GM18499 (cell line): Measurements from ENCODE around the gene SYNGR2.
"Not testable (repeated sequence)": the region's sequence is repeated elsewhere in the genome, so short reads cannot be mapped to it uniquely, and the experiment has no call there.

Source experiments
- ATAC-seq: cut with Tn5 transposase; IDR thresholded peaks from one replicate; pipeline ENCODE4 v1.9.1; 2021; ENCODE audit warnings: moderate number of reproducible peaks; ENCODE audit not compliant: insufficient read depth, unreplicated experiment

Gene SYNGR2

GRCh38 chr17:78168903-78169793, 767 bp downstream of the SYNGR2 start:
- ATAC-seq, result no peak

- ATAC-seq, result no peak
These were observed 2.6 kb downstream of the SYNGR2 start for GRCh38 chr17:78170692-78171590.

GRCh38 chr17:78171591-78172248, 3.3 kb downstream of the SYNGR2 start:
- not testable (repeated sequence) for ATAC-seq

- no peak for ATAC-seq
These were observed 4.1 kb downstream of the SYNGR2 start for GRCh38 chr17:78172249-78173051.

- no peak for ATAC-seq
These were observed 4.8 kb downstream of the SYNGR2 start for GRCh38 chr17:78173097-78173715.

GRCh38 chr17:78174346-78174869, 6.0 kb downstream of the SYNGR2 start:
- no peak for ATAC-seq

GRCh38 chr17:78174870-78175642, 6.7 kb downstream of the SYNGR2 start:
- no peak for ATAC-seq

- ATAC-seq, result no peak
These were observed 7.2 kb downstream of the SYNGR2 start for GRCh38 chr17:78175643-78175981.

GRCh38 chr17:78176548-78177025, 8.2 kb downstream of the SYNGR2 start:
- no peak for ATAC-seq

- ATAC-seq, result no peak
These were observed 11.0 kb downstream of the SYNGR2 start for GRCh38 chr17:78179372-78179771.

GRCh38 chr17:78180083-78180482, 11.7 kb downstream of the SYNGR2 start:
- no peak for ATAC-seq

GRCh38 chr17:78180508-78180907, 12.1 kb downstream of the SYNGR2 start:
- no peak for ATAC-seq

GRCh38 chr17:78182504-78182903, 14.1 kb downstream of the SYNGR2 start:
- no peak for ATAC-seq

GRCh38 chr17:78183916-78184315, 15.5 kb downstream of the SYNGR2 start:
- ATAC-seq, result no peak

- ATAC-seq, result no peak
These were observed 16.0 kb downstream of the SYNGR2 start for GRCh38 chr17:78184351-78184750.

- ATAC-seq, result no peak
These were observed 16.5 kb downstream of the SYNGR2 start for GRCh38 chr17:78184868-78185267.

GRCh38 chr17:78185981-78186691, 17.8 kb downstream of the SYNGR2 start:
- no peak for ATAC-seq
